ENCODE data around the gene CADPS2. TPM values are rescaled to one million over a fixed set of nuclear protein-coding genes. Genes with fewer than 3 reads are reported as not detected.

CADPS2 gene
- total RNA-seq, 1 experiment from 2014 or later: 12.2 TPM

DNA sequence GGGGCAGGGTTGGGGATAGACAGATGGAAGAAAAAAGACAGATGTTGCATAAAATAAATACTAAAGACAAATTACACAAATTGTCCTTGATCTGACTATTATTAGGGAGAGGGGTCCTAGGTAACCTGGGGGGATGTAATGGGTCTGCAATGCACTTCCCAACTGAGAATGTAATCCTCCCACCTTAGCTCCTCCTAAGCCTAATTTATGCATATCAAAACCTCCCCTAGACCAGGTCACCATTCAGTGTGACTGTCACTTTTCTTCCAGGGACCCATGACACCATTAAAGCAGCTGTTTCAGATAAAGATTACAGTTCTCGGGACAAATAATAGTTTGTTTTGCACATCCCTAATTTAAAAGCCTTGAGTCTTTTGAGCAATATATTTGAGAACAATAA lies 447.8 kb downstream of the CADPS2 start:
- no peak for TF ChIP-seq RELA (CRISPR knock-in tag; IDR thresholded peaks at IDR 0.05; ENCODE audit: borderline replicate concordance)
- TF ChIP-seq, protein P1, sequence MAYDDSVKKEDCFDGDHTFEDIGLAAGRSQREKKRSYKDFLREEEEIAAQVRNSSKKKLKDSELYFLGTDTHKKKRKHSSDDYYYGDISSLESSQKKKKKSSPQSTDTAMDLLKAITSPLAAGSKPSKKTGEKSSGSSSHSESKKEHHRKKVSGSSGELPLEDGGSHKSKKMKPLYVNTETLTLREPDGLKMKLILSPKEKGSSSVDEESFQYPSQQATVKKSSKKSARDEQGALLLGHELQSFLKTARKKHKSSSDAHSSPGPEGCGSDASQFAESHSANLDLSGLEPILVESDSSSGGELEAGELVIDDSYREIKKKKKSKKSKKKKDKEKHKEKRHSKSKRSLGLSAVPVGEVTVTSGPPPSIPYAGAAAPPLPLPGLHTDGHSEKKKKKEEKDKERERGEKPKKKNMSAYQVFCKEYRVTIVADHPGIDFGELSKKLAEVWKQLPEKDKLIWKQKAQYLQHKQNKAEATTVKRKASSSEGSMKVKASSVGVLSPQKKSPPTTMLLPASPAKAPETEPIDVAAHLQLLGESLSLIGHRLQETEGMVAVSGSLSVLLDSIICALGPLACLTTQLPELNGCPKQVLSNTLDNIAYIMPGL (CRISPR knock-in tag; IDR thresholded peaks at IDR 0.05): no peak
- no peak for TF ChIP-seq CBFB (CRISPR knock-in tag; IDR thresholded peaks at IDR 0.05; ENCODE audit: low read depth)
- TF ChIP-seq FOXJ3 (CRISPR knock-in tag; IDR thresholded peaks at IDR 0.05; ENCODE audit: borderline replicate concordance): no peak
- TF ChIP-seq MYBL2 (CRISPR knock-in tag; IDR thresholded peaks at IDR 0.05): no peak
- TF ChIP-seq SMAD4 (CRISPR knock-in tag; IDR thresholded peaks at IDR 0.05): no peak
- TF ChIP-seq, protein P2, sequence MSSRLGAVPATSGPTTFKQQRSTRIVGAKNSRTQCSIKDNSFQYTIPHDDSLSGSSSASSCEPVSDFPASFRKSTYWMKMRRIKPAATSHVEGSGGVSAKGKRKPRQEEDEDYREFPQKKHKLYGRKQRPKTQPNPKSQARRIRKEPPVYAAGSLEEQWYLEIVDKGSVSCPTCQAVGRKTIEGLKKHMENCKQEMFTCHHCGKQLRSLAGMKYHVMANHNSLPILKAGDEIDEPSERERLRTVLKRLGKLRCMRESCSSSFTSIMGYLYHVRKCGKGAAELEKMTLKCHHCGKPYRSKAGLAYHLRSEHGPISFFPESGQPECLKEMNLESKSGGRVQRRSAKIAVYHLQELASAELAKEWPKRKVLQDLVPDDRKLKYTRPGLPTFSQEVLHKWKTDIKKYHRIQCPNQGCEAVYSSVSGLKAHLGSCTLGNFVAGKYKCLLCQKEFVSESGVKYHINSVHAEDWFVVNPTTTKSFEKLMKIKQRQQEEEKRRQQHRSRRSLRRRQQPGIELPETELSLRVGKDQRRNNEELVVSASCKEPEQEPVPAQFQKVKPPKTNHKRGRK (CRISPR knock-in tag; IDR thresholded peaks at IDR 0.05; ENCODE audit: borderline replicate concordance): no peak
- TF ChIP-seq NFATC4 (CRISPR knock-in tag; IDR thresholded peaks at IDR 0.05): no peak
- TF ChIP-seq CREM (CRISPR knock-in tag; IDR thresholded peaks at IDR 0.05): no peak
- no peak for TF ChIP-seq ZNF423 (CRISPR knock-in tag; IDR thresholded peaks at IDR 0.05)
- Mint-ChIP-seq H3K36me3 (no peaks in the 10 kb centered on the region), H3K27me3 (ENCODE audit: low read depth) (no peaks in the 10 kb centered on the region), H3K4me3 (peak overlapping the region; percentile 60), H3K4me1 (peaks cover 93% of the 10 kb centered on the region), H3K9me3 (no peaks in the 10 kb centered on the region), H3K27ac (peak overlapping the region; percentile 97)
- DNase-seq (ENCODE audit: low spot score) (no peak), ATAC-seq (peak; percentile 66)
- ChIA-PET CTCF (interaction anchor here (1.0 kb wide), 2 partner anchors 19 to 23 kb away, joined by 5 to 6 read pairs; no protein-coding TSS in a partner anchor), POLR2A (interaction anchor here (0.8 to 1.1 kb wide), 2 partner anchors 10 to 127 kb away, joined by 3 to 4 read pairs; no protein-coding TSS in a partner anchor)

DNA sequence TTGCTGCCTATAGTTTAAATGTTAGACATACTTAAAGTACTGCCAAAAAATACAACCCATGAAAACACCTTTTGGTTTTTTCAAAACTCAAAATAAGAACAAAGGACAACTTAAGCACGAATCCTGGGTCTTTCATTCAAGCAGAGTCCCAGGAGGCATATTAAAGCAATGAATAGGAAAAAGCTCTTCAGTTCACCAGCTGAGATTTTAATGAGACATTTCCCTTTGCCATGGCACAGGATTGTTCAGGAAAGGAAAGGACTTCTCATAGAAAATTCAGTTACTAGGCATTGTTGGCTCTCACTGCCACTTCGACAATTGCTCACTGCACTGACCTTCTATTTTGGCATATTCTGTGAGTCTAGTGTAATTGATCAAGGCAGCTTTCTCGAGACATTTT lies 448.3 kb downstream of the CADPS2 start:
- H3K36me3 Mint-ChIP-seq: no peaks in the 10 kb centered on the region
- H3K27me3 Mint-ChIP-seq (ENCODE audit: low read depth): no peaks in the 10 kb centered on the region
- H3K4me3 Mint-ChIP-seq: peak overlapping the region; percentile 60
- H3K27ac Mint-ChIP-seq: peak overlapping the region; percentile 97
- H3K9me3 Mint-ChIP-seq: no peaks in the 10 kb centered on the region
- DNase-seq (ENCODE audit: low spot score) (no peak), ATAC-seq (peak; percentile 80)
- H3K4me1 Mint-ChIP-seq: peaks cover 89% of the 10 kb centered on the region
- CTCF ChIA-PET: interaction anchor here (1.0 kb wide), 2 partner anchors 20 to 22 kb away, joined by 5 to 6 read pairs; no protein-coding TSS in a partner anchor
- POLR2A ChIA-PET: interaction anchor here (1.1 kb wide), 1 partner anchor 11 kb away, joined by 4 read pairs; no protein-coding TSS in a partner anchor
- TF ChIP-seq, protein P3, sequence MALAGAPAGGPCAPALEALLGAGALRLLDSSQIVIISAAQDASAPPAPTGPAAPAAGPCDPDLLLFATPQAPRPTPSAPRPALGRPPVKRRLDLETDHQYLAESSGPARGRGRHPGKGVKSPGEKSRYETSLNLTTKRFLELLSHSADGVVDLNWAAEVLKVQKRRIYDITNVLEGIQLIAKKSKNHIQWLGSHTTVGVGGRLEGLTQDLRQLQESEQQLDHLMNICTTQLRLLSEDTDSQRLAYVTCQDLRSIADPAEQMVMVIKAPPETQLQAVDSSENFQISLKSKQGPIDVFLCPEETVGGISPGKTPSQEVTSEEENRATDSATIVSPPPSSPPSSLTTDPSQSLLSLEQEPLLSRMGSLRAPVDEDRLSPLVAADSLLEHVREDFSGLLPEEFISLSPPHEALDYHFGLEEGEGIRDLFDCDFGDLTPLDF (CRISPR knock-in tag; IDR thresholded peaks at IDR 0.05): no peak
- TF ChIP-seq RELA (CRISPR knock-in tag; IDR thresholded peaks at IDR 0.05; ENCODE audit: borderline replicate concordance) (no peak), ZNF671 (CRISPR knock-in tag; IDR thresholded peaks at IDR 0.05) (no peak), SOX15 (CRISPR knock-in tag; IDR thresholded peaks at IDR 0.05) (no peak), ESRRA (CRISPR knock-in tag; IDR thresholded peaks at IDR 0.05; ENCODE audit: borderline replicate concordance) (no peak), ZNF121 (CRISPR knock-in tag; IDR thresholded peaks at IDR 0.05) (no peak), TCF7 (CRISPR knock-in tag; IDR thresholded peaks at IDR 0.05; ENCODE audit: low read depth) (no peak)
- TF ChIP-seq, protein P4, sequence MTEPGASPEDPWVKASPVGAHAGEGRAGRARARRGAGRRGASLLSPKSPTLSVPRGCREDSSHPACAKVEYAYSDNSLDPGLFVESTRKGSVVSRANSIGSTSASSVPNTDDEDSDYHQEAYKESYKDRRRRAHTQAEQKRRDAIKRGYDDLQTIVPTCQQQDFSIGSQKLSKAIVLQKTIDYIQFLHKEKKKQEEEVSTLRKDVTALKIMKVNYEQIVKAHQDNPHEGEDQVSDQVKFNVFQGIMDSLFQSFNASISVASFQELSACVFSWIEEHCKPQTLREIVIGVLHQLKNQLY (CRISPR knock-in tag; IDR thresholded peaks at IDR 0.05): no peak
- TF ChIP-seq, protein P5, sequence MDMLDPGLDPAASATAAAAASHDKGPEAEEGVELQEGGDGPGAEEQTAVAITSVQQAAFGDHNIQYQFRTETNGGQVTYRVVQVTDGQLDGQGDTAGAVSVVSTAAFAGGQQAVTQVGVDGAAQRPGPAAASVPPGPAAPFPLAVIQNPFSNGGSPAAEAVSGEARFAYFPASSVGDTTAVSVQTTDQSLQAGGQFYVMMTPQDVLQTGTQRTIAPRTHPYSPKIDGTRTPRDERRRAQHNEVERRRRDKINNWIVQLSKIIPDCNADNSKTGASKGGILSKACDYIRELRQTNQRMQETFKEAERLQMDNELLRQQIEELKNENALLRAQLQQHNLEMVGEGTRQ (CRISPR knock-in tag; IDR thresholded peaks at IDR 0.05): no peak
- TF ChIP-seq, protein P6, sequence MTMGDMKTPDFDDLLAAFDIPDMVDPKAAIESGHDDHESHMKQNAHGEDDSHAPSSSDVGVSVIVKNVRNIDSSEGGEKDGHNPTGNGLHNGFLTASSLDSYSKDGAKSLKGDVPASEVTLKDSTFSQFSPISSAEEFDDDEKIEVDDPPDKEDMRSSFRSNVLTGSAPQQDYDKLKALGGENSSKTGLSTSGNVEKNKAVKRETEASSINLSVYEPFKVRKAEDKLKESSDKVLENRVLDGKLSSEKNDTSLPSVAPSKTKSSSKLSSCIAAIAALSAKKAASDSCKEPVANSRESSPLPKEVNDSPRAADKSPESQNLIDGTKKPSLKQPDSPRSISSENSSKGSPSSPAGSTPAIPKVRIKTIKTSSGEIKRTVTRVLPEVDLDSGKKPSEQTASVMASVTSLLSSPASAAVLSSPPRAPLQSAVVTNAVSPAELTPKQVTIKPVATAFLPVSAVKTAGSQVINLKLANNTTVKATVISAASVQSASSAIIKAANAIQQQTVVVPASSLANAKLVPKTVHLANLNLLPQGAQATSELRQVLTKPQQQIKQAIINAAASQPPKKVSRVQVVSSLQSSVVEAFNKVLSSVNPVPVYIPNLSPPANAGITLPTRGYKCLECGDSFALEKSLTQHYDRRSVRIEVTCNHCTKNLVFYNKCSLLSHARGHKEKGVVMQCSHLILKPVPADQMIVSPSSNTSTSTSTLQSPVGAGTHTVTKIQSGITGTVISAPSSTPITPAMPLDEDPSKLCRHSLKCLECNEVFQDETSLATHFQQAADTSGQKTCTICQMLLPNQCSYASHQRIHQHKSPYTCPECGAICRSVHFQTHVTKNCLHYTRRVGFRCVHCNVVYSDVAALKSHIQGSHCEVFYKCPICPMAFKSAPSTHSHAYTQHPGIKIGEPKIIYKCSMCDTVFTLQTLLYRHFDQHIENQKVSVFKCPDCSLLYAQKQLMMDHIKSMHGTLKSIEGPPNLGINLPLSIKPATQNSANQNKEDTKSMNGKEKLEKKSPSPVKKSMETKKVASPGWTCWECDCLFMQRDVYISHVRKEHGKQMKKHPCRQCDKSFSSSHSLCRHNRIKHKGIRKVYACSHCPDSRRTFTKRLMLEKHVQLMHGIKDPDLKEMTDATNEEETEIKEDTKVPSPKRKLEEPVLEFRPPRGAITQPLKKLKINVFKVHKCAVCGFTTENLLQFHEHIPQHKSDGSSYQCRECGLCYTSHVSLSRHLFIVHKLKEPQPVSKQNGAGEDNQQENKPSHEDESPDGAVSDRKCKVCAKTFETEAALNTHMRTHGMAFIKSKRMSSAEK (CRISPR knock-in tag; IDR thresholded peaks at IDR 0.05; ENCODE audit: borderline replicate concordance): no peak
- TF ChIP-seq, protein P7, sequence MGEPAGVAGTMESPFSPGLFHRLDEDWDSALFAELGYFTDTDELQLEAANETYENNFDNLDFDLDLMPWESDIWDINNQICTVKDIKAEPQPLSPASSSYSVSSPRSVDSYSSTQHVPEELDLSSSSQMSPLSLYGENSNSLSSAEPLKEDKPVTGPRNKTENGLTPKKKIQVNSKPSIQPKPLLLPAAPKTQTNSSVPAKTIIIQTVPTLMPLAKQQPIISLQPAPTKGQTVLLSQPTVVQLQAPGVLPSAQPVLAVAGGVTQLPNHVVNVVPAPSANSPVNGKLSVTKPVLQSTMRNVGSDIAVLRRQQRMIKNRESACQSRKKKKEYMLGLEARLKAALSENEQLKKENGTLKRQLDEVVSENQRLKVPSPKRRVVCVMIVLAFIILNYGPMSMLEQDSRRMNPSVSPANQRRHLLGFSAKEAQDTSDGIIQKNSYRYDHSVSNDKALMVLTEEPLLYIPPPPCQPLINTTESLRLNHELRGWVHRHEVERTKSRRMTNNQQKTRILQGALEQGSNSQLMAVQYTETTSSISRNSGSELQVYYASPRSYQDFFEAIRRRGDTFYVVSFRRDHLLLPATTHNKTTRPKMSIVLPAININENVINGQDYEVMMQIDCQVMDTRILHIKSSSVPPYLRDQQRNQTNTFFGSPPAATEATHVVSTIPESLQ (CRISPR knock-in tag; IDR thresholded peaks at IDR 0.05): no peak
- TF ChIP-seq, protein P8, sequence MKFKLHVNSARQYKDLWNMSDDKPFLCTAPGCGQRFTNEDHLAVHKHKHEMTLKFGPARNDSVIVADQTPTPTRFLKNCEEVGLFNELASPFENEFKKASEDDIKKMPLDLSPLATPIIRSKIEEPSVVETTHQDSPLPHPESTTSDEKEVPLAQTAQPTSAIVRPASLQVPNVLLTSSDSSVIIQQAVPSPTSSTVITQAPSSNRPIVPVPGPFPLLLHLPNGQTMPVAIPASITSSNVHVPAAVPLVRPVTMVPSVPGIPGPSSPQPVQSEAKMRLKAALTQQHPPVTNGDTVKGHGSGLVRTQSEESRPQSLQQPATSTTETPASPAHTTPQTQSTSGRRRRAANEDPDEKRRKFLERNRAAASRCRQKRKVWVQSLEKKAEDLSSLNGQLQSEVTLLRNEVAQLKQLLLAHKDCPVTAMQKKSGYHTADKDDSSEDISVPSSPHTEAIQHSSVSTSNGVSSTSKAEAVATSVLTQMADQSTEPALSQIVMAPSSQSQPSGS (CRISPR knock-in tag; IDR thresholded peaks at IDR 0.05; ENCODE audit: borderline replicate concordance, low read depth): no peak

Measured in WTC11 (cell line).